Measurements from ENCODE around the gene RABL3.

DNA sequence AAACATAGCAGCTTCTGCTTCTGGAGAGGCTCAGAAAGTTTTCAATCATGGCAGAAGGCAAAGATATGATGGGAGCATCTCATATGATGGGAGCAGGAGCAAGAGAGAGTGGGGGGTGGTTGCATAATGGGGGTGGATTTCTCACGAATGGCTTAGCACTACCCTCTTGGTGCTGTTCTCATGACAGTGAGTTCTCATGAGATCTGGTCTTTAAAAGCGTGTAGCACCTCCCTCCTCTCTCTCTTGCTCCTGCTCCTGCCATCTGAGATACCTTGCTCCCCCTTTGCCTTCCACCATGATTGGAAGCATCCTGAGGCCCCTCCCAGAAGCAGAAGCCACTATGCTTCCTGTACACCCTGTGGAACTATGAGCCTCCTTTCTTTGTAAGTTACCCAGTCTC, 82.5 kb downstream of the RABL3 start:
- TF ChIP-seq POLR2AphosphoS5 (IDR thresholded peaks at IDR 0.05) (no peak), POLR2A (IDR thresholded peaks at IDR 0.05) (no peak)
- TF ChIP-seq, protein P1, sequence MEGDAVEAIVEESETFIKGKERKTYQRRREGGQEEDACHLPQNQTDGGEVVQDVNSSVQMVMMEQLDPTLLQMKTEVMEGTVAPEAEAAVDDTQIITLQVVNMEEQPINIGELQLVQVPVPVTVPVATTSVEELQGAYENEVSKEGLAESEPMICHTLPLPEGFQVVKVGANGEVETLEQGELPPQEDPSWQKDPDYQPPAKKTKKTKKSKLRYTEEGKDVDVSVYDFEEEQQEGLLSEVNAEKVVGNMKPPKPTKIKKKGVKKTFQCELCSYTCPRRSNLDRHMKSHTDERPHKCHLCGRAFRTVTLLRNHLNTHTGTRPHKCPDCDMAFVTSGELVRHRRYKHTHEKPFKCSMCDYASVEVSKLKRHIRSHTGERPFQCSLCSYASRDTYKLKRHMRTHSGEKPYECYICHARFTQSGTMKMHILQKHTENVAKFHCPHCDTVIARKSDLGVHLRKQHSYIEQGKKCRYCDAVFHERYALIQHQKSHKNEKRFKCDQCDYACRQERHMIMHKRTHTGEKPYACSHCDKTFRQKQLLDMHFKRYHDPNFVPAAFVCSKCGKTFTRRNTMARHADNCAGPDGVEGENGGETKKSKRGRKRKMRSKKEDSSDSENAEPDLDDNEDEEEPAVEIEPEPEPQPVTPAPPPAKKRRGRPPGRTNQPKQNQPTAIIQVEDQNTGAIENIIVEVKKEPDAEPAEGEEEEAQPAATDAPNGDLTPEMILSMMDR (IDR thresholded peaks at IDR 0.05): no peak

Measured in upper lobe of left lung (tissue), 4 donors.